Measurements from ENCODE around the gene IQCF5. TPM values are rescaled to one million over a fixed set of nuclear protein-coding genes. Genes with fewer than 3 reads are reported as not detected.
"Not testable (repeated sequence)": the region's sequence is repeated elsewhere in the genome, so short reads cannot be mapped to it uniquely, and the experiment has no call there.

The IQCF5 gene
- total RNA-seq, 1 experiment from 2014 or later, result not detected

- H3K36me3 ChIP-seq (ENCODE audit: control insufficient read depth, insufficient read depth, low read length), result no peaks in the 10 kb centered on the region
- ChIA-PET POLR2A (no interaction called here), CTCF (no interaction called here)
- H3K27me3 ChIP-seq (ENCODE audit: control insufficient read depth, insufficient read depth, low read length), result peaks cover 6% of the 10 kb centered on the region
- no TSS peak for BruUV-seq (replicated peaks)
- in situ Hi-C loops (cut with HindIII; ENCODE audit: low pct_unique_long_range_greater_than_20kb, low sequenced_read_pairs) (no loop called here), intact Hi-C loops (cut with micrococcal nuclease; ENCODE audit: unreplicated experiment) (no loop called here)
- no peak for DNase-seq (ENCODE audit: low read depth, low spot score)
- ATAC-seq, result no peak
- no peak overlapping the region for H3K27ac ChIP-seq (ENCODE audit: low read length)
- no peaks in the 10 kb centered on the region for H3K9me3 ChIP-seq (ENCODE audit: control insufficient read depth, insufficient read depth, low read depth, low read length)
- no peaks in the 10 kb centered on the region for H3K4me1 ChIP-seq (ENCODE audit: control insufficient read depth, insufficient read depth, low read length)
- TF ChIP-seq CTCF (IDR thresholded peaks at IDR 0.05) (no peak), REST (IDR thresholded peaks at IDR 0.05; ENCODE audit: insufficient read depth in 1 of 2, low read depth in 2 of 2, low read length in 1 of 2) (no peak), POLR2AphosphoS5 (IDR thresholded peaks at IDR 0.05; ENCODE audit: low read depth, low read length) (no peak), TCF7L2 (IDR thresholded peaks at IDR 0.05; ENCODE audit: low read depth, low read length) (no peak), SIN3A (IDR thresholded peaks at IDR 0.05; ENCODE audit: borderline replicate concordance, insufficient read depth, low read depth, low read length) (no peak)
- H3K4me3 ChIP-seq (ENCODE audit: low read depth in 2 of 2, low read length in 2 of 2), result no peak overlapping the region
Observed at GRCh38 chr3:51869304-51869703, 6.1 kb downstream of the IQCF5 start.

- H3K27ac ChIP-seq (ENCODE audit: low read length); ATAC-seq; H3K4me1 ChIP-seq (ENCODE audit: control insufficient read depth, insufficient read depth, low read length); in situ Hi-C loops (cut with HindIII; ENCODE audit: low pct_unique_long_range_greater_than_20kb, low sequenced_read_pairs); H3K36me3 ChIP-seq (ENCODE audit: control insufficient read depth, insufficient read depth, low read length); H3K4me3 ChIP-seq (ENCODE audit: low read depth in 2 of 2, low read length in 2 of 2); POLR2A ChIA-PET; BruUV-seq (replicated peaks); CTCF ChIA-PET; DNase-seq (ENCODE audit: low read depth, low spot score); H3K9me3 ChIP-seq (ENCODE audit: control insufficient read depth, insufficient read depth, low read depth, low read length); H3K27me3 ChIP-seq (ENCODE audit: control insufficient read depth, insufficient read depth, low read length); intact Hi-C loops (cut with micrococcal nuclease; ENCODE audit: unreplicated experiment): not testable (repeated sequence)
Observed at GRCh38 chr3:51868896-51869295, 6.5 kb downstream of the IQCF5 start.

- TF ChIP-seq CTCF (IDR thresholded peaks at IDR 0.05) (no peak), SIN3A (IDR thresholded peaks at IDR 0.05; ENCODE audit: borderline replicate concordance, insufficient read depth, low read depth, low read length) (no peak), REST (IDR thresholded peaks at IDR 0.05; ENCODE audit: insufficient read depth in 1 of 2, low read depth in 2 of 2, low read length in 1 of 2) (no peak), TCF7L2 (IDR thresholded peaks at IDR 0.05; ENCODE audit: low read depth, low read length) (no peak), POLR2AphosphoS5 (IDR thresholded peaks at IDR 0.05; ENCODE audit: low read depth, low read length) (no peak)
- H3K9me3 ChIP-seq (ENCODE audit: control insufficient read depth, insufficient read depth, low read depth, low read length), result no peaks in the 10 kb centered on the region
- BruUV-seq (replicated peaks), result no TSS peak
- intact Hi-C loops (cut with micrococcal nuclease; ENCODE audit: unreplicated experiment), result no loop called here
- no peaks in the 10 kb centered on the region for H3K36me3 ChIP-seq (ENCODE audit: control insufficient read depth, insufficient read depth, low read length)
- ChIA-PET CTCF (no interaction called here), POLR2A (no interaction called here)
- no peak for ATAC-seq
- H3K4me1 ChIP-seq (ENCODE audit: control insufficient read depth, insufficient read depth, low read length), result no peaks in the 10 kb centered on the region
- no peak overlapping the region for H3K4me3 ChIP-seq (ENCODE audit: low read depth in 2 of 2, low read length in 2 of 2)
- DNase-seq (ENCODE audit: low read depth, low spot score), result no peak
- H3K27me3 ChIP-seq (ENCODE audit: control insufficient read depth, insufficient read depth, low read length), result peaks cover 6% of the 10 kb centered on the region
- in situ Hi-C loops (cut with HindIII; ENCODE audit: low pct_unique_long_range_greater_than_20kb, low sequenced_read_pairs), result no loop called here
- no peak overlapping the region for H3K27ac ChIP-seq (ENCODE audit: low read length)
Observed at GRCh38 chr3:51862886-51863285, 12.5 kb downstream of the IQCF5 start.
